H7 (cell line): ENCODE results near the gene DIPK1B. TPM values are rescaled to one million over a fixed set of nuclear protein-coding genes. Genes with fewer than 3 reads are reported as not detected.
"Not testable (repeated sequence)": the region's sequence is repeated elsewhere in the genome, so short reads cannot be mapped to it uniquely, and the experiment has no call there.

Experiments used
- DNase-seq: peaks from one replicate; pipeline ENCODE4 v3.0.0; 2012
- H3K27me3 ChIP-seq: 2 replicates; pipeline ENCODE4 v1.6.0; 2011; ENCODE audit warnings: mild to moderate bottlenecking, low read length; ENCODE audit not compliant: control insufficient read depth, insufficient read depth
- H3K36me3 ChIP-seq: replicated peaks from 2 replicates; pipeline ENCODE4 v1.5.1; 2011; ENCODE audit warnings: low read length; ENCODE audit not compliant: control insufficient read depth, insufficient read depth
- H3K4me3 ChIP-seq: 2 replicates; pipeline ENCODE4 v1.5.1; 2011; ENCODE audit warnings: low read depth, mild to moderate bottlenecking, control low read depth, low read length, moderate library complexity; ENCODE audit not compliant: insufficient read depth
- total RNA-seq: library from RNA; depleted of rRNA; stranded (reverse); fragments of >200 nt; shearing (Covaris generic); gene quantifications from 2 replicates; pipeline ENCODE4 v1.2.3, GENCODE V29; 2014

Gene DIPK1B
- total RNA-seq, 1 experiment from 2014 or later, result 75.7 TPM

GRCh38 chr9:136697146-136697820, 15.1 kb upstream of the DIPK1B start:
- no peak for DNase-seq
- no peak overlapping the region for H3K4me3 ChIP-seq
- H3K27me3 ChIP-seq, result no peaks in the 10 kb centered on the region
- H3K36me3 ChIP-seq, result no peaks in the 10 kb centered on the region

GRCh38 chr9:136697821-136698526, 14.4 kb upstream of the DIPK1B start:
- Histone ChIP-seq H3K27me3 (no peaks in the 10 kb centered on the region), H3K4me3 (no peak overlapping the region), H3K36me3 (no peaks in the 10 kb centered on the region)
- DNase-seq, result no peak

GRCh38 chr9:136698635-136699246, 13.6 kb upstream of the DIPK1B start:
- no peak for DNase-seq
- no peaks in the 10 kb centered on the region for H3K27me3 ChIP-seq
- H3K4me3 ChIP-seq, result no peak overlapping the region
- H3K36me3 ChIP-seq, result no peaks in the 10 kb centered on the region

GRCh38 chr9:136700304-136700703, 12.1 kb upstream of the DIPK1B start:
- Histone ChIP-seq H3K4me3 (no peak overlapping the region), H3K36me3 (no peaks in the 10 kb centered on the region), H3K27me3 (no peaks in the 10 kb centered on the region)
- DNase-seq, result no peak

GRCh38 chr9:136700959-136701667, 11.3 kb upstream of the DIPK1B start:
- DNase-seq, result no peak
- no peak overlapping the region for H3K4me3 ChIP-seq
- no peaks in the 10 kb centered on the region for H3K27me3 ChIP-seq
- H3K36me3 ChIP-seq, result no peaks in the 10 kb centered on the region

GRCh38 chr9:136701668-136702053, 10.7 kb upstream of the DIPK1B start:
- Histone ChIP-seq H3K4me3 (no peak overlapping the region), H3K27me3 (no peaks in the 10 kb centered on the region), H3K36me3 (no peaks in the 10 kb centered on the region)
- no peak for DNase-seq

- Histone ChIP-seq H3K36me3 (no peaks in the 10 kb centered on the region), H3K4me3 (no peak overlapping the region)
- DNase-seq, result no peak
Measured at GRCh38 chr9:136703276-136703860, 9.0 kb upstream of the DIPK1B start.

GRCh38 chr9:136704741-136705140, 7.6 kb upstream of the DIPK1B start:
- not testable (repeated sequence) for H3K4me3 ChIP-seq, DNase-seq, H3K36me3 ChIP-seq, H3K27me3 ChIP-seq

More at GRCh38 chr9:136703276-136703860, 9.0 kb upstream of the DIPK1B start:
- no peaks in the 10 kb centered on the region for H3K27me3 ChIP-seq

- Histone ChIP-seq H3K4me3 (no peak overlapping the region), H3K27me3 (no peaks in the 10 kb centered on the region), H3K36me3 (no peaks in the 10 kb centered on the region)
- DNase-seq, result no peak
Measured at GRCh38 chr9:136705564-136705963, 6.8 kb upstream of the DIPK1B start.

- H3K36me3 ChIP-seq, result no peaks in the 10 kb centered on the region
- H3K4me3 ChIP-seq, result no peak overlapping the region
- DNase-seq, result no peak
- H3K27me3 ChIP-seq, result peaks cover 3% of the 10 kb centered on the region
Measured at GRCh38 chr9:136707011-136707410, 5.4 kb upstream of the DIPK1B start.

- no peak for DNase-seq
- no peaks in the 10 kb centered on the region for H3K36me3 ChIP-seq
- no peak overlapping the region for H3K4me3 ChIP-seq
- H3K27me3 ChIP-seq, result peaks cover 3% of the 10 kb centered on the region
Measured at GRCh38 chr9:136707849-136708517, 4.4 kb upstream of the DIPK1B start.

- no peak for DNase-seq
- no peaks in the 10 kb centered on the region for H3K36me3 ChIP-seq
- H3K27me3 ChIP-seq, result peaks cover 3% of the 10 kb centered on the region
- H3K4me3 ChIP-seq, result no peak overlapping the region
Measured at GRCh38 chr9:136709454-136710109, 2.8 kb upstream of the DIPK1B start.

GRCh38 chr9:136710543-136710942, 1.8 kb upstream of the DIPK1B start:
- no peak for DNase-seq
- Histone ChIP-seq H3K4me3 (no peak overlapping the region), H3K27me3 (peaks cover 3% of the 10 kb centered on the region), H3K36me3 (no peaks in the 10 kb centered on the region)
